A673 (cell line): ENCODE results near the gene PARVB. TPM values are rescaled to one million over a fixed set of nuclear protein-coding genes. Genes with fewer than 3 reads are reported as not detected.

Source experiments
- BruUV-seq: library from RNA; stranded (reverse); fragments of 400-500 nt; replicated peaks from 2 replicates; lab custom pipeline; 2021; lab: Mats Ljungman, UMichigan
- CTCF ChIA-PET: fragments of 300-600 bp; sonication (Branson Sonifier 250); formaldehyde crosslinking; loops from one replicate; lab custom pipeline; 2022; ENCODE audit warnings: antibody characterized with exemption; lab: Charles Lee
- POLR2A ChIA-PET: fragments of 300-600 bp; sonication (Branson Sonifier 250); formaldehyde crosslinking; loops from one replicate; lab custom pipeline; 2022; ENCODE audit warnings: antibody characterized with exemption; ENCODE audit not compliant: low non-redundant PET; lab: Charles Lee
- DNase-seq: peaks from one replicate; pipeline ENCODE4 v3.0.0-alpha.2; 2015; ENCODE audit warnings: low spot score
- H3K27ac ChIP-seq: fragments of 200-600 bp; sonication (generic); 2 replicates; pipeline ENCODE4 v1.5.1; 2016; ENCODE audit warnings: mixed run types, low read depth, mild to moderate bottlenecking, mixed read lengths, antibody characterized with exemption, low read length; ENCODE audit not compliant: poor library complexity, severe bottlenecking
- H3K27me3 ChIP-seq: fragments of 200-600 bp; sonication (generic); replicated peaks from 2 replicates; pipeline ENCODE4 v1.6.1; 2017; ENCODE audit warnings: mixed run types, low read depth, mild to moderate bottlenecking, mixed read lengths, antibody characterized with exemption, low read length; ENCODE audit not compliant: insufficient read depth, poor library complexity
- H3K36me3 ChIP-seq: fragments of 200-600 bp; sonication (generic); 2 replicates; pipeline ENCODE4 v1.6.1; 2016; ENCODE audit warnings: mixed run types, mild to moderate bottlenecking, mixed read lengths, antibody characterized with exemption, low read length; ENCODE audit not compliant: insufficient read depth, poor library complexity, severe bottlenecking
- H3K4me1 ChIP-seq: fragments of 200-600 bp; sonication (generic); 2 replicates; pipeline ENCODE4 v1.6.1; 2017; ENCODE audit warnings: mixed run types, mild to moderate bottlenecking, mixed read lengths, antibody characterized with exemption, low read length; ENCODE audit not compliant: insufficient read depth, poor library complexity, severe bottlenecking
- H3K4me3 ChIP-seq: fragments of 200-600 bp; sonication (generic); 2 replicates; pipeline ENCODE4 v1.5.1; 2016; ENCODE audit warnings: low read depth, mixed run types, mild to moderate bottlenecking, mixed read lengths, low read length; ENCODE audit not compliant: poor library complexity, severe bottlenecking
- H3K9me3 ChIP-seq: fragments of 200-600 bp; sonication (generic); 2 replicates; pipeline ENCODE4 v1.6.1; 2016; ENCODE audit warnings: mixed run types, low read depth, mild to moderate bottlenecking, mixed read lengths, antibody characterized with exemption, low read length; ENCODE audit not compliant: poor library complexity, severe bottlenecking
- EZH2 ChIP-seq: fragments of 200-600 bp; sonication (generic); IDR thresholded peaks from 2 replicates; pipeline ENCODE4 v1.6.1; 2017; ENCODE audit warnings: borderline replicate concordance, low read depth, mild to moderate bottlenecking, mixed read lengths, antibody characterized with exemption, low read length; ENCODE audit not compliant: poor library complexity, severe bottlenecking
- intact Hi-C: fragments of 100-400 bp; cut with micrococcal nuclease; formaldehyde crosslinking; loops from one replicate; pipeline ENCODE4 v1.10.0; 2022; ENCODE audit not compliant: unreplicated experiment
- total RNA-seq: library from RNA; stranded (reverse); gene quantifications from 2 replicates; pipeline ENCODE4 v1.2.3, GENCODE V29; 2021
- TF ChIP-seq, protein P1 (sequence below): fragments of 300-800, 200-600 bp; sonication (generic); conservative IDR thresholded peaks from 2 replicates; pipeline ENCODE4 v1.5.1; 2017; ENCODE audit warnings: low read depth, mild to moderate bottlenecking, antibody characterized with exemption, low read length, moderate library complexity, mixed read lengths

The PARVB gene
- total RNA-seq, 1 experiment from 2014 or later, result 18.3 TPM

- no TSS peak for BruUV-seq
- ChIA-PET CTCF (no interaction called here), POLR2A (no interaction called here)
- Histone ChIP-seq H3K9me3 (no peaks in the 10 kb centered on the region), H3K27ac (no peak overlapping the region), H3K4me3 (no peak overlapping the region), H3K36me3 (no peaks in the 10 kb centered on the region), H3K27me3 (no peaks in the 10 kb centered on the region), H3K4me1 (no peaks in the 10 kb centered on the region)
- no peak for TF ChIP-seq EZH2
- TF ChIP-seq, protein P1, sequence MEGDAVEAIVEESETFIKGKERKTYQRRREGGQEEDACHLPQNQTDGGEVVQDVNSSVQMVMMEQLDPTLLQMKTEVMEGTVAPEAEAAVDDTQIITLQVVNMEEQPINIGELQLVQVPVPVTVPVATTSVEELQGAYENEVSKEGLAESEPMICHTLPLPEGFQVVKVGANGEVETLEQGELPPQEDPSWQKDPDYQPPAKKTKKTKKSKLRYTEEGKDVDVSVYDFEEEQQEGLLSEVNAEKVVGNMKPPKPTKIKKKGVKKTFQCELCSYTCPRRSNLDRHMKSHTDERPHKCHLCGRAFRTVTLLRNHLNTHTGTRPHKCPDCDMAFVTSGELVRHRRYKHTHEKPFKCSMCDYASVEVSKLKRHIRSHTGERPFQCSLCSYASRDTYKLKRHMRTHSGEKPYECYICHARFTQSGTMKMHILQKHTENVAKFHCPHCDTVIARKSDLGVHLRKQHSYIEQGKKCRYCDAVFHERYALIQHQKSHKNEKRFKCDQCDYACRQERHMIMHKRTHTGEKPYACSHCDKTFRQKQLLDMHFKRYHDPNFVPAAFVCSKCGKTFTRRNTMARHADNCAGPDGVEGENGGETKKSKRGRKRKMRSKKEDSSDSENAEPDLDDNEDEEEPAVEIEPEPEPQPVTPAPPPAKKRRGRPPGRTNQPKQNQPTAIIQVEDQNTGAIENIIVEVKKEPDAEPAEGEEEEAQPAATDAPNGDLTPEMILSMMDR, result no peak
- intact Hi-C loops, result no loop called here
- no peak for DNase-seq
Observed at GRCh38 chr22:44214764-44215163, 190.7 kb downstream of the PARVB start.

- H3K4me1 ChIP-seq, result no peaks in the 10 kb centered on the region
- TF ChIP-seq EZH2, result no peak
- TF ChIP-seq, protein P1, result no peak
- ChIA-PET POLR2A (no interaction called here), CTCF (no interaction called here)
- H3K36me3 ChIP-seq, result no peaks in the 10 kb centered on the region
- H3K9me3 ChIP-seq, result no peaks in the 10 kb centered on the region
- H3K27ac ChIP-seq, result no peak overlapping the region
- no peaks in the 10 kb centered on the region for H3K27me3 ChIP-seq
- no peak overlapping the region for H3K4me3 ChIP-seq
- no peak for DNase-seq
- no TSS peak for BruUV-seq
- intact Hi-C loops, result no loop called here
Observed at GRCh38 chr22:44215287-44215686, 191.2 kb downstream of the PARVB start.

DNA sequence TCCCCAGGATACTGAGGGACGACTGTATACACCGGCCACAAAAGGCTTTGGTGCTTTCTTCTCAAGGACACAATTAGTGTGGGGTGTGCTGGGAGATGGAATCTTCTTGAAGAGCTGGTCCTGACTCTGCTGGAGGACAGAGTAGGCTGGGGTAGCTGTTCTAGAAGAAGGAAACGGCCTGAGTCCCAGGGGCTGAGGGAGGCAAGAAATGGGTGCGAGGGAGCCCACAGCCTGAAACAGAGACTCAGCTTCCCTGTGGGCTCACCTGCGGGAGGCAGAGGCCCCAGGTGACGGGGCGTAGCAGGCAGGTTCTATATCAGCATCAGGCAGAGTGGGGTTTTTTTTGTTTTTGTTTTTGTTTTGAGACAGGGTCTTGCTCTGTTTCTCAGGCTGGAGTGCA, 193.2 kb downstream of the PARVB start:
- TF ChIP-seq, protein P1, result no peak
- no peak for TF ChIP-seq EZH2
- ChIA-PET CTCF (no interaction called here), POLR2A (no interaction called here)
- no peaks in the 10 kb centered on the region for H3K4me1 ChIP-seq
- no TSS peak for BruUV-seq
- DNase-seq, result no peak
- no peaks in the 10 kb centered on the region for H3K9me3 ChIP-seq
- no peaks in the 10 kb centered on the region for H3K27me3 ChIP-seq
- H3K4me3 ChIP-seq, result no peak overlapping the region
- no peaks in the 10 kb centered on the region for H3K36me3 ChIP-seq
- H3K27ac ChIP-seq, result no peak overlapping the region
- intact Hi-C loops, result no loop called here
